ENCODE data around the gene PDE10A.

The PDE10A gene

GRCh38 chr6:165697171-165697570, 34.1 kb upstream of the PDE10A start:
- Histone ChIP-seq H3K27ac (ENCODE audit: low read depth, low read length) (no peak overlapping the region), H3K36me3 (ENCODE audit: control insufficient read depth in 5 of 5, insufficient read depth in 5 of 5, low read length in 5 of 5) (no peaks in the 10 kb centered on the region), H3K4me1 (ENCODE audit: control insufficient read depth in 5 of 5, insufficient read depth in 5 of 5, low read length in 5 of 5) (peaks cover 0 to 3% (median 0%) of the 10 kb centered on the region in 5 donors), H3K9ac (ENCODE audit: low read length in 5 of 5) (no peak overlapping the region), H3K4me3 (ENCODE audit: low read depth in 1 of 5, low read length in 5 of 5) (no peak overlapping the region), H3K27me3 (ENCODE audit: control insufficient read depth in 5 of 5, insufficient read depth in 4 of 5, low read length in 5 of 5) (peaks cover 0 to 4% (median 0%) of the 10 kb centered on the region in 5 donors), H3K9me3 (ENCODE audit: control insufficient read depth in 5 of 5, low read length in 5 of 5) (peaks cover 0 to 4% (median 0%) of the 10 kb centered on the region in 5 donors)

GRCh38 chr6:165695722-165696515, 32.9 kb upstream of the PDE10A start:
- H3K4me1 ChIP-seq (ENCODE audit: control insufficient read depth in 5 of 5, insufficient read depth in 5 of 5, low read length in 5 of 5): peaks cover 0 to 3% (median 0%) of the 10 kb centered on the region in 5 donors
- no peak overlapping the region for H3K9ac ChIP-seq (ENCODE audit: low read length in 5 of 5)
- peaks cover 0 to 2% (median 0%) of the 10 kb centered on the region in 5 donors for H3K27me3 ChIP-seq (ENCODE audit: control insufficient read depth in 5 of 5, insufficient read depth in 4 of 5, low read length in 5 of 5)
- peaks cover 0 to 4% (median 0%) of the 10 kb centered on the region in 5 donors for H3K9me3 ChIP-seq (ENCODE audit: control insufficient read depth in 5 of 5, low read length in 5 of 5)
- no peak overlapping the region for H3K4me3 ChIP-seq (ENCODE audit: low read depth in 1 of 5, low read length in 5 of 5)
- H3K27ac ChIP-seq (ENCODE audit: low read depth, low read length): no peak overlapping the region
- H3K36me3 ChIP-seq (ENCODE audit: control insufficient read depth in 5 of 5, insufficient read depth in 5 of 5, low read length in 5 of 5): no peaks in the 10 kb centered on the region

- Histone ChIP-seq H3K36me3 (ENCODE audit: control insufficient read depth in 5 of 5, insufficient read depth in 5 of 5, low read length in 5 of 5) (no peaks in the 10 kb centered on the region), H3K4me3 (ENCODE audit: low read depth in 1 of 5, low read length in 5 of 5) (no peak overlapping the region), H3K27me3 (ENCODE audit: control insufficient read depth in 5 of 5, insufficient read depth in 4 of 5, low read length in 5 of 5) (peaks cover 0 to 3% (median 0%) of the 10 kb centered on the region in 5 donors), H3K9me3 (ENCODE audit: control insufficient read depth in 5 of 5, low read length in 5 of 5) (peaks cover 0 to 4% (median 1%) of the 10 kb centered on the region in 5 donors), H3K4me1 (ENCODE audit: control insufficient read depth in 5 of 5, insufficient read depth in 5 of 5, low read length in 5 of 5) (peaks cover 0 to 3% (median 0%) of the 10 kb centered on the region in 5 donors), H3K9ac (ENCODE audit: low read length in 5 of 5) (no peak overlapping the region), H3K27ac (ENCODE audit: low read depth, low read length) (no peak overlapping the region)
These were observed 31.3 kb upstream of the PDE10A start for GRCh38 chr6:165694296-165694695.

GRCh38 chr6:165692106-165692653, 29.1 kb upstream of the PDE10A start:
- Histone ChIP-seq H3K9ac (ENCODE audit: low read length in 5 of 5) (no peak overlapping the region), H3K4me1 (ENCODE audit: control insufficient read depth in 5 of 5, insufficient read depth in 5 of 5, low read length in 5 of 5) (peaks cover 0 to 3% (median 0%) of the 10 kb centered on the region in 5 donors), H3K27ac (ENCODE audit: low read depth, low read length) (no peak overlapping the region), H3K9me3 (ENCODE audit: control insufficient read depth in 5 of 5, low read length in 5 of 5) (peaks cover 0 to 4% (median 0%) of the 10 kb centered on the region in 5 donors), H3K4me3 (ENCODE audit: low read depth in 1 of 5, low read length in 5 of 5) (no peak overlapping the region), H3K27me3 (ENCODE audit: control insufficient read depth in 5 of 5, insufficient read depth in 4 of 5, low read length in 5 of 5) (peaks cover 0 to 3% (median 0%) of the 10 kb centered on the region in 5 donors), H3K36me3 (ENCODE audit: control insufficient read depth in 5 of 5, insufficient read depth in 5 of 5, low read length in 5 of 5) (no peaks in the 10 kb centered on the region)

- Histone ChIP-seq H3K27ac (ENCODE audit: low read depth, low read length) (no peak overlapping the region), H3K9me3 (ENCODE audit: control insufficient read depth in 5 of 5, low read length in 5 of 5) (peaks cover 0 to 4% (median 0%) of the 10 kb centered on the region in 5 donors), H3K36me3 (ENCODE audit: control insufficient read depth in 5 of 5, insufficient read depth in 5 of 5, low read length in 5 of 5) (no peaks in the 10 kb centered on the region), H3K27me3 (ENCODE audit: control insufficient read depth in 5 of 5, insufficient read depth in 4 of 5, low read length in 5 of 5) (peaks cover 0 to 3% (median 0%) of the 10 kb centered on the region in 5 donors), H3K4me3 (ENCODE audit: low read depth in 1 of 5, low read length in 5 of 5) (no peak overlapping the region), H3K9ac (ENCODE audit: low read length in 5 of 5) (no peak overlapping the region), H3K4me1 (ENCODE audit: control insufficient read depth in 5 of 5, insufficient read depth in 5 of 5, low read length in 5 of 5) (no peaks in the 10 kb centered on the region)
These were observed 26.7 kb upstream of the PDE10A start for GRCh38 chr6:165689699-165690098.

- Histone ChIP-seq H3K9ac (ENCODE audit: low read length in 5 of 5) (no peak overlapping the region), H3K4me3 (ENCODE audit: low read depth in 1 of 5, low read length in 5 of 5) (no peak overlapping the region), H3K27ac (ENCODE audit: low read depth, low read length) (no peak overlapping the region), H3K27me3 (ENCODE audit: control insufficient read depth in 5 of 5, insufficient read depth in 4 of 5, low read length in 5 of 5) (peaks cover 0 to 3% (median 0%) of the 10 kb centered on the region in 5 donors), H3K9me3 (ENCODE audit: control insufficient read depth in 5 of 5, low read length in 5 of 5) (peaks cover 0 to 4% (median 0%) of the 10 kb centered on the region in 5 donors), H3K36me3 (ENCODE audit: control insufficient read depth in 5 of 5, insufficient read depth in 5 of 5, low read length in 5 of 5) (no peaks in the 10 kb centered on the region), H3K4me1 (ENCODE audit: control insufficient read depth in 5 of 5, insufficient read depth in 5 of 5, low read length in 5 of 5) (no peaks in the 10 kb centered on the region)
These were observed 23.7 kb upstream of the PDE10A start for GRCh38 chr6:165686596-165687365.

- Histone ChIP-seq H3K9ac (ENCODE audit: low read length in 5 of 5) (no peak overlapping the region), H3K4me1 (ENCODE audit: control insufficient read depth in 5 of 5, insufficient read depth in 5 of 5, low read length in 5 of 5) (no peaks in the 10 kb centered on the region), H3K36me3 (ENCODE audit: control insufficient read depth in 5 of 5, insufficient read depth in 5 of 5, low read length in 5 of 5) (no peaks in the 10 kb centered on the region), H3K4me3 (ENCODE audit: low read depth in 1 of 5, low read length in 5 of 5) (no peak overlapping the region), H3K9me3 (ENCODE audit: control insufficient read depth in 5 of 5, low read length in 5 of 5) (no peaks in the 10 kb centered on the region), H3K27me3 (ENCODE audit: control insufficient read depth in 5 of 5, insufficient read depth in 4 of 5, low read length in 5 of 5) (peaks cover 0 to 3% (median 0%) of the 10 kb centered on the region in 5 donors), H3K27ac (ENCODE audit: low read depth, low read length) (no peak overlapping the region)
These were observed 22.3 kb upstream of the PDE10A start for GRCh38 chr6:165685302-165685701.

GRCh38 chr6:165684333-165684732, 21.3 kb upstream of the PDE10A start:
- Histone ChIP-seq H3K4me1 (ENCODE audit: control insufficient read depth in 5 of 5, insufficient read depth in 5 of 5, low read length in 5 of 5) (no peaks in the 10 kb centered on the region), H3K9ac (ENCODE audit: low read length in 5 of 5) (no peak overlapping the region), H3K9me3 (ENCODE audit: control insufficient read depth in 5 of 5, low read length in 5 of 5) (no peaks in the 10 kb centered on the region), H3K27ac (ENCODE audit: low read depth, low read length) (no peak overlapping the region), H3K36me3 (ENCODE audit: control insufficient read depth in 5 of 5, insufficient read depth in 5 of 5, low read length in 5 of 5) (no peaks in the 10 kb centered on the region), H3K4me3 (ENCODE audit: low read depth in 1 of 5, low read length in 5 of 5) (no peak overlapping the region), H3K27me3 (ENCODE audit: control insufficient read depth in 5 of 5, insufficient read depth in 4 of 5, low read length in 5 of 5) (peaks cover 0 to 4% (median under 1%) of the 10 kb centered on the region in 5 donors)

- H3K9me3 ChIP-seq (ENCODE audit: control insufficient read depth in 5 of 5, low read length in 5 of 5): no peaks in the 10 kb centered on the region
- H3K27me3 ChIP-seq (ENCODE audit: control insufficient read depth in 5 of 5, insufficient read depth in 4 of 5, low read length in 5 of 5): peaks cover 0 to 4% (median 0%) of the 10 kb centered on the region in 5 donors
- H3K4me3 ChIP-seq (ENCODE audit: low read depth in 1 of 5, low read length in 5 of 5): no peak overlapping the region
- no peak overlapping the region for H3K9ac ChIP-seq (ENCODE audit: low read length in 5 of 5)
- H3K36me3 ChIP-seq (ENCODE audit: control insufficient read depth in 5 of 5, insufficient read depth in 5 of 5, low read length in 5 of 5): no peaks in the 10 kb centered on the region
- H3K27ac ChIP-seq (ENCODE audit: low read depth, low read length): no peak overlapping the region
- peaks cover 0 to 5% (median 0%) of the 10 kb centered on the region in 5 donors for H3K4me1 ChIP-seq (ENCODE audit: control insufficient read depth in 5 of 5, insufficient read depth in 5 of 5, low read length in 5 of 5)
These were observed 17.9 kb upstream of the PDE10A start for GRCh38 chr6:165680975-165681374.
